ENCODE results near the gene CHP2. TPM values are rescaled to one million over a fixed set of nuclear protein-coding genes. Genes with fewer than 3 reads are reported as not detected.

Gene CHP2
- total RNA-seq, 4 donors from 2014 or later = not detected

DNA sequence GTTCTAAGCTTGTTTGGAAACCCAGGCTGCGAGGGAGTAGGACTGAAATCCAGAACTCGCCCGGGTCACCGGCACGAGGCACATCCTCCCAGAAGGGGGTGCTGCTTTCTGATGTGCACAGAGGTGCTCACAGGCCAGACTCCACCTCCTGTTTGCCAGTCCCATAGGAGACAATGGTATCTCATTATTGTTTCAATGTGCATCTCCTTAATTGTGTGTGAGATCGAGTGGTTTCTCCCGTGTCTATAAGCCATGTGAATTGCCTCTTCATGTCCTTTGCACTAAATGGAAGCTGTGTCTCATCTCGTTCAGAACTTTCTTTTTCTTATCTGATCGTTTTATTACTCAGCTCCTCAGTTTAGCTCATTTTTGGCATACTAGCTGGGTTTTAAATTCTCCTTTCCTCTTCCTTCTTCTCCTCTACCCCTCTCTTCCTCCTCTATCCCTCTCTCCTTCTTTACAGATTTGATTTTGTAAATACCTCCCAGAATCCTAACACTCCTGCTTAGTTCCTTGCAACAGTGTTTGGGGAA lies 48.8 kb downstream of the CHP2 start:
- DNase-seq (ENCODE audit: low spot score) (no peak), ATAC-seq (ENCODE audit: low FRiP score) (no peak)
- TF ChIP-seq CTCF (IDR thresholded peaks at IDR 0.05) = no peak

DNA sequence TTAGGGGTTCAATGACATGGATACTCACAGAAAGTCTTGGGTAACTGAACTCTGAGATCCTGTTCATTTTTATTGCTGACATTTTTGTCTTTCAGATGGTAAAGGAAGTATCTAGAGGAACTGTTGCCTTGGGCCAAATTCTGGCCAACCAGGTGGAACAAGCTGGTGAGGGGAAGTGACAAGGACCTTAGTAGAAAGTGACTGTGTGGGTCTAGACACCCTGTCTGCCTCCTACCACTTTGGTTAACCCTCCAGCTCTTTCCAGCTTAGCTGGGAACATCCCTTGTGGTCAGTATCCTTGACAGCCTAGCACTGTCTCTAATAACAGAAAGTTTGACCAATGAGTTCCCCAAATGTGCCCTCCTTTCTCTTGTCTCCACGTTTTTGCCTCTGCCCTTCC lies 52.2 kb downstream of the CHP2 start:
- DNase-seq (ENCODE audit: low spot score) (no peak), ATAC-seq (ENCODE audit: low FRiP score) (no peak)
- TF ChIP-seq CTCF (IDR thresholded peaks at IDR 0.05) = no peak

Other genes starting within 250 kb of the CHP2 start
- gene GGA2, start 244.5 kb upstream of the CHP2 start, total RNA-seq = 10 to 100 TPM; 35.5 to 59.3 (median 40.8) TPM
- gene EARS2, start 197.7 kb upstream of the CHP2 start, total RNA-seq = 10 to 100 TPM; 18.1 to 24.3 (median 21.4) TPM
- 10 to 100 TPM; 55.8 to 89.1 (median 66.5) TPM for gene UBFD1, start 197.3 kb upstream of the CHP2 start, total RNA-seq
- gene NDUFAB1, start 158.7 kb upstream of the CHP2 start, total RNA-seq = 10 to 100 TPM; 48.5 to 92.6 (median 73.4) TPM
- gene PALB2, start 113.7 kb upstream of the CHP2 start, total RNA-seq = 10 to 100 TPM in 3 of 4 donors, 1 to 10 TPM in 1; 6.3 to 13.8 (median 11.9) TPM
- 10 to 100 TPM; 34.0 to 43.1 (median 38.0) TPM for gene DCTN5, start 113.6 kb upstream of the CHP2 start, total RNA-seq
- gene PLK1, start 76.1 kb upstream of the CHP2 start, total RNA-seq = 1 to 10 TPM in 2 of 4 donors, under 1 TPM in 2; 0.65 to 7.7 (median 1.4) TPM
- not detected for gene ERN2, start 41.8 kb upstream of the CHP2 start, total RNA-seq
- gene PRKCB, start 81.0 kb downstream of the CHP2 start, total RNA-seq = 10 to 100 TPM in 2 of 4 donors, 1 to 10 TPM in 2; 5.3 to 18.6 (median 11.1) TPM

Data from omental fat pad (tissue), 4 donors.